Brain microvascular endothelial cell (primary cell): ENCODE measurements around the gene GLIPR2.

ENCODE experiments used
- DNase-seq: peaks from one replicate; pipeline ENCODE4 v3.0.0-alpha.2; 2020
- H3K27ac ChIP-seq: fragments of 250-450 bp; sonication (Bioruptor Pico); 2 replicates; pipeline ENCODE4 v1.5.1; 2020; ENCODE audit warnings: mild to moderate bottlenecking, moderate library complexity
- H3K27me3 ChIP-seq: fragments of 250-450 bp; sonication (Bioruptor Pico); replicated peaks from 2 replicates; pipeline ENCODE4 v1.5.1; 2020; ENCODE audit warnings: mild to moderate bottlenecking
- H3K36me3 ChIP-seq: fragments of 250-450 bp; sonication (Bioruptor Pico); replicated peaks from 2 replicates; pipeline ENCODE4 v1.5.1; 2020; ENCODE audit warnings: mild to moderate bottlenecking
- H3K4me3 ChIP-seq: 2 replicates; pipeline ENCODE4 v1.5.1; 2011; ENCODE audit warnings: low read depth, mild to moderate bottlenecking, control low read depth, low read length, moderate library complexity
- in situ Hi-C: cut with HindIII; loops from 2 replicates; pipeline ENCODE4 v1.10.0; 2017; ENCODE audit warnings: low sequenced_read_pairs, low pct_ligation_motif_present
- TF ChIP-seq, protein P1 (sequence below): IDR thresholded peaks from 2 replicates; pipeline ENCODE4 v1.5.1; 2011; ENCODE audit warnings: low read depth, mild to moderate bottlenecking, moderate library complexity, low read length, control low read depth, inconsistent platforms; ENCODE audit errors: missing control alignments

Gene GLIPR2

GRCh38 chr9:36152741-36153438 lies 16.4 kb downstream of the GLIPR2 start:
- no peak for DNase-seq
- Histone ChIP-seq H3K27me3 (no peaks in the 10 kb centered on the region), H3K4me3 (no peak overlapping the region), H3K27ac (no peak overlapping the region), H3K36me3 (peaks cover 4% of the 10 kb centered on the region)
- in situ Hi-C loops = no loop called here
- TF ChIP-seq, protein P1, sequence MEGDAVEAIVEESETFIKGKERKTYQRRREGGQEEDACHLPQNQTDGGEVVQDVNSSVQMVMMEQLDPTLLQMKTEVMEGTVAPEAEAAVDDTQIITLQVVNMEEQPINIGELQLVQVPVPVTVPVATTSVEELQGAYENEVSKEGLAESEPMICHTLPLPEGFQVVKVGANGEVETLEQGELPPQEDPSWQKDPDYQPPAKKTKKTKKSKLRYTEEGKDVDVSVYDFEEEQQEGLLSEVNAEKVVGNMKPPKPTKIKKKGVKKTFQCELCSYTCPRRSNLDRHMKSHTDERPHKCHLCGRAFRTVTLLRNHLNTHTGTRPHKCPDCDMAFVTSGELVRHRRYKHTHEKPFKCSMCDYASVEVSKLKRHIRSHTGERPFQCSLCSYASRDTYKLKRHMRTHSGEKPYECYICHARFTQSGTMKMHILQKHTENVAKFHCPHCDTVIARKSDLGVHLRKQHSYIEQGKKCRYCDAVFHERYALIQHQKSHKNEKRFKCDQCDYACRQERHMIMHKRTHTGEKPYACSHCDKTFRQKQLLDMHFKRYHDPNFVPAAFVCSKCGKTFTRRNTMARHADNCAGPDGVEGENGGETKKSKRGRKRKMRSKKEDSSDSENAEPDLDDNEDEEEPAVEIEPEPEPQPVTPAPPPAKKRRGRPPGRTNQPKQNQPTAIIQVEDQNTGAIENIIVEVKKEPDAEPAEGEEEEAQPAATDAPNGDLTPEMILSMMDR = no peak

DNA sequence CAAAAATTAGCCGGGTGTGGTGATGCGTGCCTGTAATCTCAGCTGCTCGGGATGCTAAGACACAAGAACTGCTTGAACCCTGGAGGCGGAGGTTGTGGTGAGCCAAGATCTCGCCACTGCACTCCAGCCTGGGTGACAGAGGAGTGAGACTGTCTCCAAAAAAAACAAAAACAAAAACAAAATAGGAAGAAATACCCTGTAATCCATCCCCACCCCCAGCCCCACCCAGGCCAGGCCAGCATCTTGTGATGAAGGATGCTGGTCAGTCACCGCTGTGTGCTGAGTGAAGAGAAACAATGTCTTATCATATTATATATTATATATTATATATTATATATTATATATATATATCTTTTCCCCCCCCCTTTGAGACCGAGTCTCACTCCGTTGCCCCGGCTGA lies 17.2 kb downstream of the GLIPR2 start:
- Histone ChIP-seq H3K4me3 (no peak overlapping the region), H3K27ac (peak overlapping the region; percentile 69), H3K36me3 (peaks cover 4% of the 10 kb centered on the region), H3K27me3 (no peaks in the 10 kb centered on the region)
- DNase-seq = no peak
- TF ChIP-seq, protein P1 = no peak
- in situ Hi-C loops = no loop called here

- Histone ChIP-seq H3K4me3 (no peak overlapping the region), H3K27ac (peak overlapping the region; percentile 69), H3K36me3 (peaks cover 4% of the 10 kb centered on the region), H3K27me3 (no peaks in the 10 kb centered on the region)
- TF ChIP-seq, protein P1 = no peak
- DNase-seq = peak; percentile 76
- in situ Hi-C loops = no loop called here
Measured at GRCh38 chr9:36154331-36154952, 17.9 kb downstream of the GLIPR2 start.

DNA sequence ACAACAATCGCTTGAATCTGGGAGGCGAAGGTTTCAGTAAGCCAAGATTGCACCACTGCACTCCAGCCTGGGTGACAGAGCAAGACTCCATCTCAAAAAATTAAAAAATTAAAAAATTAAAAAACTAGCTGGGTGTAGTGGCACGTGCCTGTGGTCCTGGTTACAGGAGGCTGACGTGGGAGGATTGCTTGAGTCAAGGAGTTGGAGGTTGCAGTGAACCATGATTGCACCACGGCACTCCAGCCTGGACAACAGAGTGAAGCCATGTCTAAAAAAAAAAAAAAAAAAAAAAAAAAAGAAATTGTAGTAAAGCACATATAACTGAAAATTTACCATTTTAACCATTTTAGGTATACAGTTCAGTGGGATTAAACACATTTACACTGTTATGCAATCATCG lies 19.6 kb downstream of the GLIPR2 start:
- H3K27ac ChIP-seq = no peak overlapping the region

GRCh38 chr9:36158122-36158521 lies 21.6 kb downstream of the GLIPR2 start:
- no peak for DNase-seq
- H3K27me3 ChIP-seq = no peaks in the 10 kb centered on the region
- TF ChIP-seq, protein P1 = no peak
- no peak overlapping the region for H3K4me3 ChIP-seq
- in situ Hi-C loops = no loop called here
- no peak overlapping the region for H3K27ac ChIP-seq
- peaks cover 4% of the 10 kb centered on the region for H3K36me3 ChIP-seq

More for the DNA sequence above, 19.6 kb downstream of the GLIPR2 start:
- Histone ChIP-seq H3K27me3 (no peaks in the 10 kb centered on the region), H3K36me3 (peaks cover 4% of the 10 kb centered on the region), H3K4me3 (no peak overlapping the region)
- no peak for DNase-seq
- in situ Hi-C loops = no loop called here
- TF ChIP-seq, protein P1 = no peak
